GM21515 (cell line): ENCODE measurements around the gene IFI27.

ENCODE experiments used
- ATAC-seq: cut with Tn5 transposase; IDR thresholded peaks from one replicate; pipeline ENCODE4 v1.9.1; 2021; ENCODE audit not compliant: unreplicated experiment

The IFI27 gene

DNA sequence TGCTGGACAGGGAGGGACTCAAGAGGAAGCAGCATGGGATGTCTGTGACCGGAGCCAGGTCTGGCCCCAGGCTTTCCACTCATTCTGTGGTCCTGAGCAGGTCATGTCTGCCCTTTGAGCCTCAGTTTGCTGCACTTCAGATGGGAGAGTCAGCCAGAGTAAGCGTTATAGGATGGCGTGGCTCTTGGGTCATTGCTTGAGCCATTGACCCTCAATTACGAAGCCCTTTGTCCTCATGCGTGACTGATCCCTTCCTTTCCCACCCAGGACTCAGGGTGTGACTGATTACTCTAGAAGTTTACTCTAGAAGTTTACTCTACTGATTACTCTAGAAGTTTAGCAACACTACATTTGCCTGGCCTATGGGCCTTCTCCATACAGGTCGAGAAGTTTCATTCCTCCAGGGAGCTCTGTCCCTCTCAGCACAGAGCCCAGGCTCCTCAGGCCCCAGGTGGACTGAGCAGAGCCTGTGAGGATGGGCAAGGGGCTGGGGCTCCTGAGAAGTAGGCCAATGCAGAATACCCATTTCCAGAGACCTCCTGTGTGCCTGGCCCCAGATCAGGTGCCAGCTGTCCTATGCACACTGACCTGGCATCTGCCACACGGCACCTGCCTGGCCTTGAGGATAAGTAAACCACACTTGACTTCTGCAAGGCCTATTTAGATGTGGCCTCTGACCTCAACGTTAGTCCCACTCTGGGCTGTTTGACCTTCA, 7.6 kb upstream of the IFI27 start:
- ATAC-seq = no peak

DNA sequence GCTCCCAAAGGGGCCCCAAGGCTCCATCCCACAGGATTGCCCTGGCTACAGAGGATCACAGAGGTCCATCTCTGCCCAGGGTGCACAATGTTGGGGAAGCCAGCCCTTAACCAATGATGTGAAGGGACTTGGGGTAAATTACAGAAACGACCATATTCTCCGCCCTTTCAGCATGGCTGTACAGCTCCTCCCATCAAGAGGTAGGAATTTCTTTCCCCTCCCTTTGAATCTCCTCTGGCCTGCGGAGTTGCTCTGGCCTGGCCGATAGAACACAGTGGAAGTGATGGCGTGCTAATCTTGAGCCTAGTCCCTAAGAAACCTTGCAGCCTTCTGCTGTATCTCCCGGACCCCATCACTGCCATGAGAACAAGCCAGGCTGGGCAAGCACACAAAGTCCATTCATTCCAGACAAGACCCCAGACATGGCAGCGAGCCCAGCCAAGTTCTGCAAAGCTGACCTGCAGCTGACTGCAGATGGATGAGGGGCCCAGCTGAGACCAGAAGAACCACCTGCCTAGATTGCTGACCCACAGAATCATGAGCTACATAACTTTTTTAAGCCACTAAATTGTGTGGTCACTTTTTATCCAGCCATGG, 6.9 kb upstream of the IFI27 start:
- no peak for ATAC-seq

DNA sequence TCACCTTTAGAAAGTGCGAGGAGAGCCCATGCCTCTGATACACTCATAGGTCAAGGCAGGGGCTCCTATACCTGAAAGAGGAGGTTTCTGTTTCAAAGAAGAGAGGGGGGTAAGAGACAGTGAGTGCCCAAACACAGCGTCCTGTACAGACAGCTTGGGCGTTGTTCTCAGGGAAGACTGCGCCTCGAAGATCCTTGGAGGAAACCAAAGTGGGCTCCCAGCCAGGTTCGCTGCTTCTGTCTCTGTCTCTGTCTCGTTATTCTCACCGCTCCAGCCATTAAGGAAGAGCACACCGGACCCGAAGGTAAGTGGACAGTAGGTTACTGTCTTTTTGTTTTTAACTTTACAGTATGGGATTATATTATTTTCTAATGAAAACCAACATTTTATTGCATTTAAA, 5.8 kb upstream of the IFI27 start:
- no peak for ATAC-seq

DNA sequence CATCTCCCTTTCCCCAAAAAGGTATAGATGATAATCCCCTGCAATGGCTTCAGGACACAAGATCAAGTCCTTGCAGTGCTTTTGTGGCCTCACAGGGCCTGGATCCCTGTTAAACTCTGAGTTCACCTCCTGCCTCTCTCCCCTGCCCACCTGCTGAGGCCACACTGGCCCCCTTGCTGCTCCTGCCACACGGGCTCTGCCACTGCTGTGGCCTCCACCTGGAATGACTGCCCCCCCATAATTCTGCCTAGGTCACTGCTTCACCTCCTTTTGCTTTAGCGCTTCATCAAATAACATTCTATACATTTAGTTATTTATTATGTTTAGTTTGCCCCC, 653 bp upstream of the IFI27 start:
- ATAC-seq = no peak

DNA sequence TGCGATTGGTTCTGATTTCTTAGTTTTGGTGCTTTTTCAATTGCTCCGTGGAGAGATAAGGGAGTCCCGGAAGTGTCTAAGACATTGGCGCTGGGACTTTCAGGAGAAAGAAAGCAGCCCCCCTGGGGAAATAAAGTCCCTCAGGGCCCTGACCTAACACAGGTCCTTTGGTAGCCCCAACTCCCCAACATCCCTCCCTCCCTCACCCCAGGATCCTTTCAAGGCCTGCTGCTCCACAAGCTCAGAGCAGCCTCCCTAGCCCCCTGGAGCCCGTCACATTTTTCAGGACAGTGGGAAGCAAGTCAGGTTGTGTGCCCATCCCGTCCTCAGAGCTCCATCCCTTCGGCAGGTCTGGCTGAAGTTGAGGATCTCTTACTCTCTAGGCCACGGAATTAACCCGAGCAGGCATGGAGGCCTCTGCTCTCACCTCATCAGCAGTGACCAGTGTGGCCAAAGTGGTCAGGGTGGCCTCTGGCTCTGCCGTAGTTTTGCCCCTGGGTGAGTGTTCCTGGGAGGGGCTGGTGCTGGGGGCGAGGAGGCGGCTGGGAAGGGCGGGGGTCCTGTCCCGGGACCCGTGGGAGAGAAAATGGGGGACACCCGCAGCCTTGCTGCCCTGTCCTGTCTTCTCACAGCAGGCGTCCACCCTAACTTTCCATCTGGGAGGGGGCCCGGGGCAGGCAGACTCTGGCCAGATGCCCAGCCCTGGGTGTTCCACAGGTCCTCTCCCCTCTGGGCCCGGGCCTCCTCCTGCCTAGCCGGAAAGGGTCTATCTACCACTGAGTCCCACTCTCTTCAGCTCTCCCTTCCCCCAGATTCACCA, 950 bp downstream of the IFI27 start:
- ATAC-seq = no peak

DNA sequence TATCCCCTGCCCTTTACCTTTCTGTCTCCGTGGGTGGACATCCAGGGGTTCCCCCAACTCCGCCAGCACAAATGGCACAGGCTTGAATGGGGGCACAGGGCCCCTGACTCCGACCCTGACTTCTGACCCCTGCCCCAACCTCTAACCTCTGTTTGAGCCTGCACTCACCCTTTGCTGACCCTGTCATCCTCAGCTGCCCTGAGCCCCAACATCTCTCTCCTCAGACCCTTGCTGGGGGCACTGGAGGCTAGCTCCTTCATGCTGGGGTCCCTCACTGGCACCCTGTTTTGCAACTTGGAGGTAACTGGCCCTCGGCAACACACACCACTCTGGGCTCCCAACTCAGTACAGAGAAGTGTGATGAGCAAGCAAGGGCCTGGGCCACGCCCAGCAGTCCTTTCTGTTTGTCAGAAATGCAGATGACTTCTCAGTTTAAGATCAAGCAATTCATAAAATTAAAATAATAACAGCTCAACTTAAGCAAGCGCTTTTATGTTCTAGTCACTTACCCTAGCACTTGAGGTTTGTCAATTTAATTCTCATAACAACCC, 2.1 kb downstream of the IFI27 start:
- no peak for ATAC-seq

DNA sequence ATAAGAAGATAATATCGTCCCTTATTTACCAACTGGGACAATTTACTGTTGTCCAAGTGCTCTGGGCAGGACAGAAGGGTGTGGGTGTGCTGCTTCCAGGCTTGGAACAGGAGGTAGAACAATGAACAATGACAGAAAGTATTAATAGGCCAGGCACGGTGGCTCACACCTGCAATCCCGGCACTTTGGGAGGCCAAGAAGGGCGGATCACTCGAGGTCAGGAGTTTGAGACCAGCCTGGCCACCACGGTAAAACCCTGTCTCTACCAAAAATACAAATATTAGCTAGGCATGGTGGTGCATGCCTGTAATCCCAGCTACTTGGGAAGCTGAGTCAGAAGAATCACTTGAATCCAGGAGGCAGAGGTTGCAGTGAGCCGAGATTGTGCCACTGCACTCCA, 2.5 kb downstream of the IFI27 start:
- no peak for ATAC-seq

DNA sequence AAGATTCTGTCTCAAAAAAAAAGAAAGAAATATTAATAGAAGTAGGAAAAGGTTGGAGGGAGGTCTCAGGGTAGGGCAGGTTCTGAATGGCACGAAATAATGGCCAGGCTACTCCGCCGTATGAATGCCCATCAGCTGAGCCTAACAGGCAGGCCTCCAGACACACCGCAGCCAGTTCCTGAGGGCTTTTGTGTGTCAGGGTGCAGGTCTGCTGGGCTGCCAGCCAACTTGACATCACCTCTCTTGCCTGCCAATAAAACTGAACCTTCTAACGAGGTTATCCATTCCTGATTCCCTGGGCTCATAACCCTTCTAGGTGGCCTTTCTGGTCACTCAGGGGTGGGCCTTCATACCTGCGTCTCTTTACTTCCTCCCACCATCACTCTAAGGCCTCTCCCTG, 3.0 kb downstream of the IFI27 start:
- no peak for ATAC-seq

DNA sequence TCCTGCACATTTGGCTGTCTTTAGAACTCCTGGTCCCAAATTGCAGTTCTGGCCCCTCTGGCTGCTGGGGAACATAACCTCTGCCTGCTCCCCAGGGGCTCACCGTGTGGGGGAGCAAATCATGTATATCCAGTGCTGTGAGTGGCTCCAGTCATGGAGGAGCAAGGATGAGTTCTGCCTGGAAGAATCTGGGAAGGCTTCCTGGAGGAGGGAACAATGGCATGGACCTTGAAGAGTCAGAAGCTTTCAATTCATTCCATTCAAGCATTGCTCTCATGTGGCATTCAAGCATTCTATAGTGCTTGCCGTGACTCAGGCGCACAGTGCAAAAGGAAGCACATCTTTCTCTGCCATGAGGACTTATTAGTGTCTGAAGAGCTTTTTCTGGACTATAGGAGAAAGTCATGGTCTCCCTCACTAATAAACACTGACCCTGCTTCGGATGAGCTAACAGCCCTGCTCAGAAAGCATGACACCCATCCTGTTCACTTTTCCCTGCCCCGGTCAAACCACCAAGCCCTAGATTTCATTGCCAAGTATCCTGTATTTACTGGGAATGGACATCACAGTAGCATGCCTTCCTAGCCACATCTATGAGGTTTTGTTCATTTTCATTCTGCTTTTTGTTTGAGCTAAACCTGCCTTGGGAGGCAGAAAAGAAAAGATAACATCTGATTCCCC, 3.5 kb downstream of the IFI27 start:
- no peak for ATAC-seq

DNA sequence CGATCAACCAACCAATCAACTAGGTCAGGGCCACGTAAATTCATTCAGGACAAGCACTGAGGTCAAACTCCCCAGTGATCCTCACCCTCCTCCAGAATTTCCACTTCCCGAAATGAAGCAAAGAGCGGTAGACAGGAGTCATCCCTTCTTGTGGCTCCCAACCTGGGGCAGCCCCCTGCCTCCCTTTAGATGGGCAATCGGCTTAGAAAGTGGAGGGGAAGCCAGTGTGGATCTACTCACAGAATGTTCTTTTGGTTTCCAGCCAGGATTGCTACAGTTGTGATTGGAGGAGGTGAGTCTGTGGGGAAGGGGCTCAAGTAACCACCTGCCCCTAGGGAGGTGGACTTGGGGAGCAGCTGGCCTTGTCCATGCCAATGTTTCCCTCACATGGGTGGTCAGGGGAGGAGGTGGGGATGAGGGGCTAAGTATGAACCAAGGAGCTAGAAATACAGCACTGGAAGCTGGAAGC, 4.1 kb downstream of the IFI27 start:
- ATAC-seq = no peak

DNA sequence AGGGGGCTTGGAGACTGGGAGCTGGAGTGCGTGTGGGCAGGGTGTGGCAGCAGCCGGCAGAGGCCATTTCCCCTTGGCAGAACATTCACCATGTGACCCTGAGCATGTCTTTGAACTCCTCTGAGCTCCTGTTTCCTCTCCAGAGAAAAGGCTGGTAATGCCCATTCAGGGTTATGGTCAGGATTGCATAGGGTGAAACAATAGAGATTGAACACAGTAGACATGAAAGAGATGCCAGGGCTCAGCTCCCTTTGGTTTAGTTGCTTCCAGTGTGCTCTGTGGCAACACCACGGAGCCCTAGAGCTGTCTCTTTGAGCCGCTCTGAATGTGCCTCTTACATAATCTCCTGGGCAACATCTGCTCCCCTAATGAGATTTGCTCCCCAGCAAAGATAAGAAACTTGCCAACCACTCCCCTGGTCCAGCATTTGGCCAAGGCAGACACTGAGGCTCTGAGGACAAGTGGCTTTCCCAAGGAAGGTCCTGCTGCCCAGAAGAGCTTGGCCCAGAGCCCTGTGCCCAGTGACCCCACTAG, 4.6 kb downstream of the IFI27 start:
- ATAC-seq = no peak

DNA sequence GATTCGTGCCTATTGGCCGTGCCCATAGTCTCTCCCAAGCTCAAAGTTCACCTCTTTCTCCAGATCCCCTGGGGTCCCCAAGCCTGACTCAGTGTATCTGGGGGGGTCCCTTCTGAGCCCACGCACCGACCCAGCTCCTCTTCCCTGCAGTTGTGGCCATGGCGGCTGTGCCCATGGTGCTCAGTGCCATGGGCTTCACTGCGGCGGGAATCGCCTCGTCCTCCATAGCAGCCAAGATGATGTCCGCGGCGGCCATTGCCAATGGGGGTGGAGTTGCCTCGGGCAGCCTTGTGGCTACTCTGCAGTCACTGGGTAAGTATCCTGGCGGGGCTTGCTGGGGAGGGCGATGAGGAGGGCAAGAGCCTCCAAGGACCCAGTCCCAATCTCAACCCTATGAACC, 5.1 kb downstream of the IFI27 start:
- ATAC-seq = no peak

DNA sequence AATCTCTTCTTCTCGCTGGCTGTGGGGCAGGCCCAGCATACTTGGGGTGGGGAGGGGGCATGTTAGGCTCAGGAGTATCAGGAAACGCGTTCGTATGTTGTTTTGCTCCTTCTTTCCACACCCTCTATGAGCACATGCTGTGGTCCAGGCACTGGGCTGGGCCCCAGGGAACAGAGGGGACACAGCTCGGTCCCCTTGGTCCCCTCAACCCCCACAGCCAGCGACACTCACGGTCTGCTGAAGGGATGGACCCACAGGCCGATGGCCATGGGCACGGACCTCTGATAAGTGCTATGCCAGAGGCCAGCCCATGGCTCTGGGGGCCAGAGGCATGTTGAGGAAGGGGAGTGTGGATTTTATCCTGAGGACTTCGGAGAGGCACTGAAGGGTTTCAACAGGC, 6.2 kb downstream of the IFI27 start:
- no peak for ATAC-seq

DNA sequence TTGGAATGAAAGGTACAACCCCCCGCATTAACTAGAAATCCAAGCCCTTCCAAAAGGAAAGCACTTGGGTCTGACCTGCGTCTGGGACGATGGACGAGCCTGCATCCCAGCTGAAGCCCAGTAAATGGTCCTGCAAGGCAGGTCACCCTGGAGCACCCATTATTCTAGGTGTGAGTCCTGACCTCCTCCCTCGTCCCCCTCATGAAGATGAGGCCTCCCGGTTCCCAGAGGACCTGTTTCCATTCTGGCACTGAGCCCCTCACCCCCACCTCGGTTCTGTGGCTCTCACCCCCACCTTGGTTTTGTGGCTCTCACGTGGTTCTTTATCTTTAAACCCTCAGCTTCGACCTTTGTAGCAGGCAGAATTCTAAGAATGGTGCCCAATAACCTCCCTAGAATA, 7.3 kb downstream of the IFI27 start:
- ATAC-seq = no peak

DNA sequence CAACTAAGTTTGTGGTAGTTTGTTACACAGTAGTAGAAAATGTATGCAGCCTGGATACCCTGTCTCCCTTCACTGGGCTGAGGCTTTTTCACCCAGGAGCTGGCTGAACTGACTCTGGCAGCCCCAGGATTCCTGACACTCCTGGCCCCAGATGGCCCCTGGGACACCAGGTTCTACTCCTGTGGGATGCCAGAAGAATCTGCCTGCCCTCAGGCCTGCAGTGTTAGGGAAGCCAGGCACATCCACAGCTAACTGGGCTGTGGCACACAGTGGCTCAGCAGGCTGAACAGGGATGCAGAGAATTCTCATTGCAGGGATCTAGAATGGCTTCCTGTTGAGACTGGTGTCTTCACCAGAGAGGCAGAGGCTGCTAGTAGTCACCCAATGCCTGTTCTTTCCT, 8.5 kb downstream of the IFI27 start:
- ATAC-seq = no peak

DNA sequence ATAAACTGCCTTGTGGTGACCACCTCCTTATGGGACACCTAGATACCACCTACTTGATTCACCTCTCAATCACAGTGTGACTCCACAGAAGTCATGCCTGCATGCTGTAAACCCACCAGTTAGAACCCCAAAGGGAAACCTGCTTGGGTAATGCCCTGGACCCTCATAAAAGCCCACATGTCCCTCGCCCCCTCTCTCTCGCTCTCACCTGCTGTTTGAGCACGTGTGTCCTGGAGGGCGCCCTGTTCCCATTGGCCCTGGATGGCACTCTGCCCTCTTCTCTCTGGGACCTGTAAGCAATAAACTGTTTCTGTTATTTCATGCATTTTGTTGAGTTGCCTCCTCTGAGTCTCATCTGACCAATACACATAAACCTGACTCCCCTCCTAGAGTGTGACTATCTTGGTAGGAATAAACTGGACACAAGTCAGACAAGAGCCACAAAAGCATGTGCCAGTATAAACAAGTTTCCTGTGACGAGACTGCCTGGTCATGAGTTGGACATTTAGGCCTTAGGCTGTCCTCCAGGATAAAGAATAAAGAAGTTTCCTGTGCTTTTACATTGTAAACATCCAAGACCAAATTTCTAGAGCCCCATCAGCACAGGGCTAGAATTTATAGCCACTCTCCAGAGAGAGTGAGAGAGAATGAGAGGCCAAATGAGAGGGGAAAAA, 10.3 kb downstream of the IFI27 start:
- ATAC-seq = no peak

DNA sequence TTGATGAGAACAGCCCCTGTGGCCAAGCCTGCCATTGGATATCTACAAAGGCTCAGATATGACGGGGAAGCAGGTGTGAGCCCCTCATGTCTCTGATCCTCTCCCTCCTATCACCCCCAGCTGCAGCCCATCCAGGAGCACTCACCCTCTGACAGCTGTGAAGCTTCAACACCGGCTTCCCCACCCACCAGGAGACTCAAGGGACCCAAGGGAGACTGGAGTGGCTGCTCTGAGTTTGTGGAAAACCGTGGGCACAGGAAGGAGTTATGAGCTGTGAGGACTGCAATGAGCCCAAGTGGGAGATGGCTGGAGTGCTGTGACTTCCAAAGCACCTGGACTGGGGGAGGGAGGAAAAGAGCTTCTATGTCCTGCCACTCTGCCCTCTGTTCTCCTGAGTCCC, 10.9 kb downstream of the IFI27 start:
- ATAC-seq = no peak

DNA sequence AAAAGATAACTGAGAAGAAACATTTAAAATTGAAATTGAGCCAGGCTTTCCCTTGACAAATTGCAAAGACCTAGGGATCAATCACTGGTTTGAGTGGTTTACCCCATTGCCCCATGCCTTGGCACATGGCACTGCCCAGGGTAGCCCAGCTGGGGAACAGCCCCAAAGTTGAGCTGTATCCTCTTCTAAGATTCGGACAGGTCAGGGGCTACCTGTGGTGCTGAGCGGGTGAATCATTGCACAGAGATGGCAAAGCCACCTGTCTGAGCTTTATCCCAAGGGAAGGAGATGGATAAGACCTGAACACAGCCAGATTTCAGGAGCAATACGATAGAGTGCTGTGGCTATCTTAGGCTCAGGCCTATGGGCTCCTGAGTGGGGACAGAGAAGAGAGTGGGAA, 11.9 kb downstream of the IFI27 start:
- ATAC-seq = no peak

DNA sequence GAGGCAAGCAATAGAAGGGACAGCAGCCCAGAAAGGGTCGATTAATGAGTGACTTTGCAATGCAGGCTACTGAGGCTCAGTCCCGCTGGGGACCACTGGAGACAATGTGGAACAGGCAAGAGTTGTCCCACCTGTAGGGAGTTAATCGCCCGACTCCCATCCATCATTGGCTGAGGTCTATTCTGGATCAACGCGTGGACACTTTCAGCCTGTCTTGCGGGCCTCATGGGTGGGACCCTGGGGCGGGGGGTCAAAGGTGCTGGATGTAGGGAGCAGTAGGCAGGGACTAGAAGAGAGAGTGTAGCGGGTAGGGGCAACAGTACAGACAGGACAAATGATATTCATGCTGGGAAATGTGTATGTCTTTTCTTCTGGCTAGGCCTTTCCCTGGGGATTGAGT, 12.8 kb downstream of the IFI27 start:
- no peak for ATAC-seq

DNA sequence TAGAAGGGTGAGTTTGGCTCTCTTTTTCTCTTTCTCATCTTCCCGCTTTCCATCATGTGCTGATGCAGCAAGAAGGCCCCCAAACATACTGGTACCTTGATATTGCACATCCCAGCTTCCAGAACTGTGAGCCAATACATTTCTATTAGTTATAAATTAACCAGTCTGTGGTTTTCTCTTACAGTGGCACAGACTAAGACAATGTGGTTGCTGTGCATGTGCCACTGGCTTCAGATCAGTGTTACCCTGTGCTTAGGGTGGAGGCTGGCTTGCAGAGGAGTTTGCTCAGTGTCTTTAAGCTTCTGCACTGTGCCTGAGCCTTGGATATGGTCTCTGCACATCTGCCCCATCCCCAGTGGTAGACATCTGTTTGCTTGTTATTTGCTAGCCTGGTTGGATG, 13.3 kb downstream of the IFI27 start:
- ATAC-seq = no peak
